GM12892 (cell line): Measurements from ENCODE around the gene EMILIN2.

Experiments used
- POLR2A ChIP-seq: IDR thresholded peaks from 2 replicates; pipeline ENCODE4 v1.6.1; 2011; ENCODE audit warnings: low read depth, low read length, control low read depth
- POLR2AphosphoS5 ChIP-seq: IDR thresholded peaks from 2 replicates; pipeline ENCODE4 v1.6.1; 2011; ENCODE audit warnings: low read depth, low read length, control low read depth
- TAF1 ChIP-seq: IDR thresholded peaks from 2 replicates; pipeline ENCODE4 v1.6.1; 2011; ENCODE audit warnings: low read depth, mild to moderate bottlenecking, control low read depth, low read length, borderline replicate concordance

DNA sequence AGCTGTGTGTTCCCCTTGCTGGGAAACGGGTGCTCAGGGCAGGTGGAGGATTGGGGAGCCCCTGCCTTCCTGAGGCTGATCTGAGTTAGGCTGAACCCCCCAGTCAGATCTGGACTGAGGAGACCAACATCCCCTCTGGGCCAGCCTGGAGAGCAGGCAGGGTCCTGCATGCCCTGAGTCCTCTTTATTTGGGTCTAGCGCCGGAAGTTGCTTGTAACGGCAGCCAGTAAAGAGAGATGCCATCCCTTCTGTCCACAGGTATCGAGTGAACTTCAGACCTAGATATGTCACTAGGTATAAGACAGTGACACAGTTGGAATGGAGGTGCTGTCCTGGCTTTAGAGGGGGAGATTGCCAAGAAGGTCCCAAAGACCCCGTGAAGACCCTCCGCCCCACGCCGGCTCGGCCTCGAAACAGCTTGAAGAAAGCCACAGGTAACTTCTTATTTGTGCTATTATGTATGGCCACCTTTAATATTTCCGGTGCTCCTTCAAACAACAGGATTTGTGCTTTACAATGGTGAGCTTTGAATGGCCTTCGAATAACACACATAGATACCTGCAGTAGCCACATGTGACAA, 38.0 kb downstream of the EMILIN2 start:
- TF ChIP-seq TAF1 (no peak), POLR2A (no peak), POLR2AphosphoS5 (no peak)
